ENCODE results near the gene GAPDHS. TPM values are rescaled to one million over a fixed set of nuclear protein-coding genes. Genes with fewer than 3 reads are reported as not detected.

Gene GAPDHS
- total RNA-seq, 1 experiment from 2014 or later, result not detected

GRCh38 chr19:35531291-35531690 lies 2.0 kb upstream of the GAPDHS start:
- no peak overlapping the region for H3K18ac ChIP-seq (ENCODE audit: insufficient read length, low read depth, low read length)
- H3K27me3 ChIP-seq (ENCODE audit: insufficient read depth, low read length), result no peaks in the 10 kb centered on the region
- WGBS (ENCODE audit: extremely low coverage, insufficient read length, low lambda C conversion rate), result no CpG with 5 or more reads among the region's 6 CpGs
- H3K36me3 Mint-ChIP-seq (ENCODE audit: insufficient read depth in 1 of 3, low read depth in 3 of 3), result no peaks in the 10 kb centered on the region; a peak in 2 of 7 replicates
- no peak overlapping the region for H3K23ac ChIP-seq (ENCODE audit: insufficient read length, low read depth, low read length)
- no peak overlapping the region for H2AK5ac ChIP-seq (ENCODE audit: insufficient read length, low read length)
- H3K27ac Mint-ChIP-seq, result no peak overlapping the region; a peak in 1 of 7 replicates
- H3K4ac ChIP-seq (ENCODE audit: low read depth, low read length), result no peak overlapping the region
- no peak overlapping the region for H3K27ac ChIP-seq (ENCODE audit: insufficient read length, low read depth, low read length)
- H4K91ac ChIP-seq (ENCODE audit: insufficient read length, low read depth, low read length), result no peak overlapping the region
- no peak overlapping the region for H2BK5ac ChIP-seq (ENCODE audit: insufficient read length, low read length)
- no peak overlapping the region for H3K4me2 ChIP-seq (ENCODE audit: insufficient read depth, insufficient read length, low read length)
- DNase-seq, result no peak
- H2BK120ac ChIP-seq (ENCODE audit: low read depth, low read length, poor library complexity, severe bottlenecking), result no peak overlapping the region
- no peak overlapping the region for H3K56ac ChIP-seq (ENCODE audit: insufficient read length, low read depth, low read length)
- no peak overlapping the region for H4K5ac ChIP-seq (ENCODE audit: insufficient read length, low read depth, low read length)
- H2BK15ac ChIP-seq (ENCODE audit: low read depth, low read length), result no peak overlapping the region
- peaks cover 19 to 24% of the 10 kb centered on the region in 2 experiments for H3K4me1 Mint-ChIP-seq
- no peaks in the 10 kb centered on the region for H4K20me1 ChIP-seq (ENCODE audit: control insufficient read depth, insufficient read depth, insufficient read length)
- H2BK12ac ChIP-seq (ENCODE audit: insufficient read length, low read depth, low read length), result no peak overlapping the region
- H3K23me2 ChIP-seq (ENCODE audit: insufficient read length, low read depth, low read length, poor library complexity, severe bottlenecking), result no peaks in the 10 kb centered on the region
- H3K9me3 Mint-ChIP-seq, result no peaks in the 10 kb centered on the region
- H4K8ac ChIP-seq (replicated peaks; ENCODE audit: insufficient read length, low read depth, low read length), result no peak overlapping the region
- H3K14ac ChIP-seq (ENCODE audit: insufficient read depth, low read length), result no peak overlapping the region; the same call in 1 of the 2 replicates
- no peaks in the 10 kb centered on the region for H3K79me1 ChIP-seq (ENCODE audit: insufficient read depth, low read depth, low read length, poor library complexity, severe bottlenecking)
- no peak overlapping the region for H3K4me3 Mint-ChIP-seq
- no peak overlapping the region for H2AFZ ChIP-seq (ENCODE audit: low read length)
- no peak overlapping the region for H3K9ac ChIP-seq (ENCODE audit: extremely low read depth, insufficient read length, low read length)
- no peaks in the 10 kb centered on the region for H3K79me2 ChIP-seq (ENCODE audit: insufficient read depth, low read length)
- no peaks in the 10 kb centered on the region for H3K9me3 ChIP-seq (ENCODE audit: control insufficient read depth, low read depth, low read length)
- H3K27me3 Mint-ChIP-seq (ENCODE audit: low read depth), result peaks cover 64% of the 10 kb centered on the region
- H3T11ph ChIP-seq (ENCODE audit: low read length), result no peak overlapping the region
- H2BK20ac ChIP-seq (ENCODE audit: low read depth, low read length, poor library complexity, severe bottlenecking), result no peak overlapping the region
- H3K4me1 ChIP-seq (ENCODE audit: insufficient read depth, low read length), result no peaks in the 10 kb centered on the region
- no peak for TF ChIP-seq CTCF (conservative IDR thresholded peaks at IDR 0.05)

Data from H9 (cell line).